Erythroblast (primary cell): ENCODE results near the gene STYXL1.

Experiments
- GATA1 ChIP-seq: IDR thresholded peaks from 2 replicates; pipeline ENCODE4 v1.6.1; 2011; ENCODE audit warnings: low read depth, mild to moderate bottlenecking, control low read depth, low read length, moderate library complexity
- POLR2A ChIP-seq: IDR thresholded peaks from 2 replicates; pipeline ENCODE4 v1.6.1; 2011; ENCODE audit warnings: mild to moderate bottlenecking, low read length

DNA sequence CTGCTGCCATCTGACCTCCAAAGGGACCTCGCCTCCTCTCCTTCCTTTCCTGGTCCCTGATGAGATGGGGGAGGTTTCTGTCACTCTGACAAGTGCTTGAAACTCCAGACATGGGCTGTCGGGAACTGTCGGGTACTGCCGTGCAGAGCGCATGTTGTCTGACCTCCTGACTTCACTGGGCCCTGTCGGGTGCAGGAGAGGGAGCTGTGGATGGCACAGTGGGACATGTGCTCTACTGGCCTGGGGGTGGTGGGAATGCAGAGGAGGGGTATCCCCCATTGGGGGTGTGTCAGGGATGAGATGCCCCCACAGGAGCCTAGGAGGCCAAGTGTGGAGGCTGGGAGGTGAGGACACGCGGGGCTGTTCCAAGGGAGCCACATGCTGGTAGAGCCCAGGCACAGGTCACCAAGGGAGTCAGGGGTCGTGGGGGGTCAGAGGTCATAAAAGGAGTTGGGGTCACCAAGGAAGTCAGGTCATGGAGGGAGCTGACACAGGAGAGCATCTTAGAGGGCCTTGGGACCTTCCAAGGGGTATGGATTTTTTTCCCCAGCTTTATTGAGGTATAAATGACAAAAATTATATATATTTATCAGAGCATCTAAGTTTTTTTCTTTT lies 84.3 kb downstream of the STYXL1 start:
- TF ChIP-seq POLR2A = no peak
- no peak for TF ChIP-seq GATA1
